C4-2B (cell line): ENCODE data around the gene PPM1N.

Experiments used
- CTCF ChIP-seq: fragments of 450-650 bp; conservative IDR thresholded peaks from 2 replicates; pipeline ENCODE4 v1.5.1; 2017; ENCODE audit warnings: mild to moderate bottlenecking
- ZFX ChIP-seq: fragments of 450-650 bp; IDR thresholded peaks from 2 replicates; pipeline ENCODE4 v1.6.1; 2017

DNA sequence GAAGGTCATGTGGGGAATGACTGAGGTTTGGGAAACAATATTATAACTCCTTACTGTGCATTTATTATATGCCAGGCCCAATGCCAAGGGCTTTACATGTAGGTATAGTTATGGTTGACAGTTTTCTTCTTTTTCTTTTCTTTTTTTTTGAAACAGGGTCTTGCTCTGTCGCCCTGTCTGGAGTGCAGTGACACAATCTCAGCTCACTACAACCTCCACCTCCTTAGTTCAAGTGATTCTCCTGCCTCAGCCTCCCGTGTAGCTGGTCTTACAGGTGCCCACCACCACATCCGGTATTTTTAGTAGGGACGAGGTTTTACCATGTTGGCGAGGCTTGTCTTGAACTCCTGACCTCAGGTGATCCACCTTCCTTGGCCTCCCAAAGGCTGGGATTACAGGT is 15.2 kb upstream of the PPM1N start:
- TF ChIP-seq CTCF (no peak), ZFX (no peak)
